GM12878 (cell line): ENCODE measurements around the gene MYO1E. TPM values are rescaled to one million over a fixed set of nuclear protein-coding genes. Genes with fewer than 3 reads are reported as not detected.
A peak's percentile ranks its signal among the peaks of the same experiment; 100 is the strongest.

ENCODE experiments used
- ATAC-seq: fragments of 200-7000 bp; cut with Tn5 transposase; 3 replicates; pipeline ENCODE4 v1.9.1; 2020; ENCODE audit warnings: mild to moderate bottlenecking, moderate library complexity
- BruUV-seq: library from RNA; stranded (reverse); fragments of 400-500 nt; replicated peaks from 2 replicates; lab custom pipeline; 2021; lab: Mats Ljungman, UMichigan
- CTCF ChIA-PET: fragments of 300-600 bp; sonication (Branson Sonifier 250); formaldehyde crosslinking; extraction: SDS; loops from one replicate; lab custom pipeline; 2021; ENCODE audit warnings: inconsistent platforms; lab: Yijun Ruan, JAX
- POLR2A ChIA-PET: fragments of 350-600 bp; formaldehyde crosslinking; extraction: SDS; loops from one replicate; lab custom pipeline; 2021; ENCODE audit warnings: inconsistent platforms; lab: Charles Lee
- RAD21 ChIA-PET: fragments of 300-600 bp; sonication (Branson Sonifier 250); formaldehyde crosslinking; loops from one replicate; lab custom pipeline; 2023; ENCODE audit warnings: antibody characterized with exemption; ENCODE audit not compliant: unreplicated experiment; lab: Charles Lee
- SMC1A ChIA-PET: fragments of 300-600 bp; sonication (Branson Sonifier 250); formaldehyde crosslinking; loops from one replicate; lab custom pipeline; 2023; ENCODE audit not compliant: unreplicated experiment, uncharacterized antibody; lab: Charles Lee
- DNase-seq: peaks from one replicate; pipeline ENCODE4 v3.0.0-alpha.2; 2011; ENCODE audit warnings: low read depth, low spot score
- FAIRE-seq: peaks from 3 replicates; lab custom pipeline; 2011; peaks lifted over from hg19 to GRCh38; lab: Jason Lieb, UNC
- H2AFZ ChIP-seq: 2 replicates; pipeline ENCODE4 v1.6.0; 2011; ENCODE audit warnings: low read depth, low read length, control low read depth; ENCODE audit not compliant: control insufficient read depth
- H3K27ac ChIP-seq: 2 replicates; pipeline ENCODE4 v1.5.1; 2011; ENCODE audit warnings: control low read depth; ENCODE audit not compliant: control insufficient read depth, insufficient read depth
- H3K27me3 ChIP-seq, 2 experiments: replicated peaks in 1 of 2; 2 replicates each; pipeline versions ENCODE4 v1.6.0 to v1.6.1; 2011; ENCODE audit warnings: low read length in 1 of 2; ENCODE audit not compliant: control insufficient read depth in 2 of 2, insufficient read depth in 2 of 2
- H3K36me3 ChIP-seq, 2 experiments: 2 replicates each; pipeline ENCODE4 v1.5.1; 2011; ENCODE audit warnings: low read length in 1 of 2; ENCODE audit not compliant: control insufficient read depth in 2 of 2, insufficient read depth in 2 of 2
- H3K4me1 ChIP-seq: 2 replicates; pipeline ENCODE4 v1.6.1; 2011; ENCODE audit warnings: mild to moderate bottlenecking, low read length, moderate library complexity, mixed read lengths; ENCODE audit not compliant: control insufficient read depth, insufficient read depth
- H3K4me2 ChIP-seq: 2 replicates; pipeline ENCODE4 v1.6.0; 2011; ENCODE audit warnings: control low read depth; ENCODE audit not compliant: control insufficient read depth, insufficient read depth
- H3K4me3 ChIP-seq: fragments of 200-600 bp; sonication (generic); 2 replicates; pipeline ENCODE4 v1.5.1; 2016
- H3K79me2 ChIP-seq: 2 replicates; pipeline ENCODE4 v1.6.0; 2011; ENCODE audit warnings: low read length; ENCODE audit not compliant: control insufficient read depth, insufficient read depth
- H3K9ac ChIP-seq: 2 replicates; pipeline ENCODE4 v1.8.0; 2011; ENCODE audit warnings: low read length, control low read depth, mixed read lengths; ENCODE audit not compliant: control insufficient read depth, insufficient read depth
- H3K9me3 ChIP-seq: replicated peaks from 3 replicates; pipeline ENCODE4 v1.5.1; 2011; ENCODE audit warnings: mild to moderate bottlenecking, low read length; ENCODE audit not compliant: control insufficient read depth, insufficient read depth
- H4K20me1 ChIP-seq: 2 replicates; pipeline ENCODE4 v1.6.0; 2011; ENCODE audit not compliant: control insufficient read depth, insufficient read depth
- ATF3 ChIP-seq: IDR thresholded peaks from 2 replicates; pipeline ENCODE4 v1.6.1; 2011; ENCODE audit warnings: low read depth, mild to moderate bottlenecking, low read length, moderate library complexity, borderline replicate concordance; ENCODE audit errors: extremely low read depth
- CBX5 ChIP-seq: sonication (generic); IDR thresholded peaks from 2 replicates; pipeline ENCODE4 v1.6.1; 2016; ENCODE audit warnings: low read depth, moderate library complexity, mild to moderate bottlenecking, inconsistent platforms
- CTCF ChIP-seq, 3 experiments: IDR thresholded peaks in 2 of 3; conservative IDR thresholded peaks in 1 of 3; 2 replicates each; pipeline ENCODE4 v1.5.1; 2011; ENCODE audit warnings: low read depth in 3 of 3, low read length in 3 of 3, mild to moderate bottlenecking in 3 of 3, control low read depth in 2 of 3, moderate library complexity in 2 of 3, inconsistent platforms in 1 of 3, mixed read lengths in 1 of 3; ENCODE audit not compliant: control insufficient read depth in 2 of 3, insufficient read depth in 1 of 3; ENCODE audit errors: extremely low read depth in 1 of 3
- ETV6 ChIP-seq, 2 experiments: fragments of 450-650 bp in 1 of 2; IDR thresholded peaks in 1 of 2; conservative IDR thresholded peaks in 1 of 2; 2 replicates each; pipeline ENCODE4 v1.6.1; 2014; ENCODE audit warnings: antibody characterized with exemption in 1 of 2, borderline replicate concordance in 1 of 2, low read depth in 1 of 2, mild to moderate bottlenecking in 1 of 2, moderate library complexity in 1 of 2
- NBN ChIP-seq: fragments of 450-650 bp; IDR thresholded peaks from 2 replicates; pipeline ENCODE4 v1.6.1; 2016
- NFYA ChIP-seq: IDR thresholded peaks from 2 replicates; pipeline ENCODE4 v1.6.1; 2011; ENCODE audit warnings: low read depth, mild to moderate bottlenecking, low read length, improper control_type of control experiment, borderline replicate concordance
- TBL1XR1 ChIP-seq: IDR thresholded peaks from 2 replicates; pipeline ENCODE4 v1.6.1; 2012; ENCODE audit warnings: low read depth, low read length, improper control_type of control experiment
- TCF12 ChIP-seq: IDR thresholded peaks from 2 replicates; pipeline ENCODE4 v1.6.1; 2011; ENCODE audit warnings: low read depth, mild to moderate bottlenecking, low read length
- WGBS: methylation state at CpG from one replicate; pipeline ENCODE4 v1.1.6; 2016; ENCODE audit warnings: low lambda C conversion rate; ENCODE audit not compliant: insufficient replicate concordance, insufficient coverage; ENCODE audit errors: missing lambda C conversion rate; 5-methylcytosine and 5-hydroxymethylcytosine counted together
- in situ Hi-C: fragments of 300-500 bp; cut with MboI; formaldehyde crosslinking; loops from 9 replicates; pipeline ENCODE4 v1.14.3; 2018; ENCODE audit warnings: mixed read lengths
- intact Hi-C: fragments of 100-400 bp; cut with micrococcal nuclease; formaldehyde crosslinking; loops from one replicate; pipeline ENCODE4 v1.14.2; 2022; ENCODE audit not compliant: unreplicated experiment
- polyA plus RNA-seq, 11 experiments: library from polyadenylated mRNA; depleted of rRNA in 4 of 11; unstranded in 6 of 11; stranded (reverse) in 5 of 11; fragments of >200 nt; fragmentation: Nextera tagmentation in 4 of 11; fragmentation: Illumina TruSeq in 1 of 11; extraction: Ambion mirVana in 4 of 11; extraction: Trizol in 1 of 11; gene quantifications; 1 replicate in 1 of 11; 2 replicates in 10 of 11; pipeline versions ENCODE4 v1.2.1 to v1.2.3, GENCODE V29; 2011 to 2016; ENCODE audit warnings: inconsistent platforms in 2 of 11, missing spikeins in 2 of 11, low read depth in 1 of 11
- total RNA-seq, 4 experiments: library from RNA; depleted of rRNA in 3 of 4; stranded (reverse); fragments of >200 nt in 3 of 4; fragmentation: Illumina TruSeq in 1 of 4; extraction: Trizol in 1 of 4; gene quantifications; 2 replicates each; pipeline versions ENCODE4 v1.2.1 to v1.2.3, GENCODE V29; 2013 to 2021

The MYO1E gene
- total and polyA plus RNA-seq, 10 of the 15 experiments (the other 5 are each of a cell fraction or from before 2014, with no cell fraction given) = 10.3 to 266 (median 64.9) TPM

- ATAC-seq = no peak
- BruUV-seq = no TSS peak
- 83% methylated on average over 4 of the region's 4 CpGs for WGBS
- SMC1A ChIA-PET = interaction anchor here (0.6 to 6.4 kb wide), 14 partner anchors 8 to 84 kb away, joined by 3 to 46 read pairs (median 5); partner anchors contain the start of gene MYO1E
- Histone ChIP-seq H3K36me3 (peaks cover 0 to 9% of the 10 kb centered on the region in 2 experiments; a peak in 2 of 4 replicates), H3K27me3 (no peaks in the 10 kb centered on the region), H3K4me3 (no peak overlapping the region), H3K9me3 (no peaks in the 10 kb centered on the region), H4K20me1 (0 out of 2 replicates have a peak, but pooled peaks cover 6% of the 10 kb centered on the region), H3K27ac (peak overlapping the region; percentile 38; the same call in 1 of the 2 replicates), H3K79me2 (peaks cover 87% of the 10 kb centered on the region), H3K9ac (no peak overlapping the region), H3K4me1 (peaks cover 76% of the 10 kb centered on the region), H3K4me2 (no peak overlapping the region), H2AFZ (no peak overlapping the region)
- RAD21 ChIA-PET = interaction anchor here (1.2 to 4.7 kb wide), 6 partner anchors 23 to 82 kb away, joined by 3 to 29 read pairs (median 4); no protein-coding TSS in a partner anchor
- intact Hi-C loops = loop anchor here (2.0 kb wide), 1 partner anchor 30 kb away; no protein-coding TSS in a partner anchor
- FAIRE-seq = no peak
- TF ChIP-seq TCF12 (no peak), CBX5 (no peak), CTCF (IDR thresholded peaks at IDR 0.05 in 2 of 3, conservative IDR thresholded peaks at IDR 0.05 in 1 of 3; ENCODE audit: control insufficient read depth in 2 of 3, extremely low read depth in 1 of 3, insufficient read depth in 1 of 3, low read depth in 3 of 3, low read length in 3 of 3) (no peak), ETV6 (conservative IDR thresholded peaks at IDR 0.05 in 1 of 2, IDR thresholded peaks at IDR 0.05 in 1 of 2; ENCODE audit: borderline replicate concordance in 1 of 2, low read depth in 1 of 2) (no peak), NBN (no peak), TBL1XR1 (no peak), NFYA (no peak), ATF3 (no peak)
- no peak for DNase-seq
- POLR2A ChIA-PET = interaction anchor here (1.0 to 2.2 kb wide), 5 partner anchors 14 to 78 kb away, joined by 3 to 7 read pairs (median 4); no protein-coding TSS in a partner anchor
- CTCF ChIA-PET = interaction anchor here (0.6 to 2.1 kb wide), 5 partner anchors 9 to 79 kb away, joined by 3 to 5 read pairs (median 3); no protein-coding TSS in a partner anchor
- in situ Hi-C loops = no loop called here
These were observed 43.6 kb downstream of the MYO1E start for GRCh38 chr15:59329091-59329490.
